Keratinocyte (primary cell): ENCODE results near the gene TMEM248.

Experiments used
- EZH2 ChIP-seq: IDR thresholded peaks from one replicate; pipeline ENCODE4 v1.6.1; 2012; ENCODE audit warnings: inconsistent platforms, mild to moderate bottlenecking, low read length, moderate library complexity
- TF ChIP-seq, protein P1 (sequence below), 3 experiments: IDR thresholded peaks in 1 of 3; conservative IDR thresholded peaks in 1 of 3; optimal IDR thresholded peaks in 1 of 3; 2 replicates in 2 of 3; 3 replicates in 1 of 3; pipeline versions ENCODE3 to v1.5.1; 2011; ENCODE audit warnings: low read length in 3 of 3, mild to moderate bottlenecking in 3 of 3, moderate library complexity in 2 of 3, control low read depth in 1 of 3, inconsistent platforms in 1 of 3; ENCODE audit not compliant: insufficient read depth in 2 of 3; ENCODE audit errors: extremely low read depth in 1 of 3

DNA sequence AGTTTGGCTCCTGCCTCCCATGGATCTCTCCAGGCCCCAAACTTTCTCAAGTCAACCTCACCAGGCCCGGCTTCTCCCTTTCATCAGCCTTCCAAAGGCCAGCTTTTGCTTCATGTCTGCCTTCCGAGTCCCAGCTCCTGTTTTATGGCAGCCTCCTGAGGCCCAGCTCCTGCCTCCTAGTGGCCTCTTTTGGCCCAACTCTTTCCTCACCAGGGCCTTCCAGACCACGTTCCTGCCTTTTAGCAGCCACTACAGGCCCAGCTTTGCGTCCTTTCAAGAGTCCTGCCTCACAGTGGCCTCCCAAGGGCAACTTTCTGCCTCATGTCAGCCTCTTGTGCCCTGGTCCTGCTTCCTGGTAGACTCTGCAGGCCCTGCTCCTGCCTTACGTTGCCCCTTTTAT is 15.3 kb upstream of the TMEM248 start:
- TF ChIP-seq, protein P1, sequence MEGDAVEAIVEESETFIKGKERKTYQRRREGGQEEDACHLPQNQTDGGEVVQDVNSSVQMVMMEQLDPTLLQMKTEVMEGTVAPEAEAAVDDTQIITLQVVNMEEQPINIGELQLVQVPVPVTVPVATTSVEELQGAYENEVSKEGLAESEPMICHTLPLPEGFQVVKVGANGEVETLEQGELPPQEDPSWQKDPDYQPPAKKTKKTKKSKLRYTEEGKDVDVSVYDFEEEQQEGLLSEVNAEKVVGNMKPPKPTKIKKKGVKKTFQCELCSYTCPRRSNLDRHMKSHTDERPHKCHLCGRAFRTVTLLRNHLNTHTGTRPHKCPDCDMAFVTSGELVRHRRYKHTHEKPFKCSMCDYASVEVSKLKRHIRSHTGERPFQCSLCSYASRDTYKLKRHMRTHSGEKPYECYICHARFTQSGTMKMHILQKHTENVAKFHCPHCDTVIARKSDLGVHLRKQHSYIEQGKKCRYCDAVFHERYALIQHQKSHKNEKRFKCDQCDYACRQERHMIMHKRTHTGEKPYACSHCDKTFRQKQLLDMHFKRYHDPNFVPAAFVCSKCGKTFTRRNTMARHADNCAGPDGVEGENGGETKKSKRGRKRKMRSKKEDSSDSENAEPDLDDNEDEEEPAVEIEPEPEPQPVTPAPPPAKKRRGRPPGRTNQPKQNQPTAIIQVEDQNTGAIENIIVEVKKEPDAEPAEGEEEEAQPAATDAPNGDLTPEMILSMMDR (optimal IDR thresholded peaks at IDR 0.05 in 1 of 3, IDR thresholded peaks at IDR 0.05 in 1 of 3, conservative IDR thresholded peaks at IDR 0.05 in 1 of 3; ENCODE audit: extremely low read depth in 1 of 3, insufficient read depth in 2 of 3, low read length in 3 of 3) = peak in 1 of 3 experiments; percentile 39
- no peak for TF ChIP-seq EZH2
